Neuron (in vitro differentiated cells): ENCODE measurements around the gene AGAP1.

Source experiments
- H2AFZ ChIP-seq: one replicate; pipeline ENCODE4 v1.6.1; 2013; ENCODE audit warnings: low read depth, mild to moderate bottlenecking, inconsistent platforms, low read length, moderate library complexity
- H3K27me3 ChIP-seq: one replicate; pipeline ENCODE4 v1.6.1; 2013; ENCODE audit warnings: low read length; ENCODE audit not compliant: insufficient read depth
- H3K36me3 ChIP-seq: one replicate; pipeline ENCODE4 v1.6.1; 2013; ENCODE audit warnings: low read length; ENCODE audit not compliant: insufficient read depth
- H3K4me1 ChIP-seq: one replicate; pipeline ENCODE4 v1.6.1; 2013; ENCODE audit warnings: low read length; ENCODE audit not compliant: insufficient read depth
- H3K4me3 ChIP-seq: 2 replicates; pipeline ENCODE4 v1.5.1; 2013; ENCODE audit warnings: mild to moderate bottlenecking, low read length, moderate library complexity
- H3K9me3 ChIP-seq: one replicate; pipeline ENCODE4 v1.6.1; 2013; ENCODE audit warnings: low read length

The AGAP1 gene

GRCh38 chr2:235493775-235494715, at the start of gene AGAP1:
AGAP1 (plus strand) TSS chr2:235494043.
- H3K27me3 ChIP-seq, result no peaks in the 10 kb centered on the region
- peak within 1 kb of the TSS; percentile 93 for H3K4me3 ChIP-seq
- peak within 1 kb of the TSS; percentile 95 for H2AFZ ChIP-seq
- H3K9me3 ChIP-seq, result peaks cover 4% of the 10 kb centered on the region
- H3K4me1 ChIP-seq, result peaks cover 17% of the 10 kb centered on the region
- peaks cover 2% of the 10 kb centered on the region for H3K36me3 ChIP-seq

DNA sequence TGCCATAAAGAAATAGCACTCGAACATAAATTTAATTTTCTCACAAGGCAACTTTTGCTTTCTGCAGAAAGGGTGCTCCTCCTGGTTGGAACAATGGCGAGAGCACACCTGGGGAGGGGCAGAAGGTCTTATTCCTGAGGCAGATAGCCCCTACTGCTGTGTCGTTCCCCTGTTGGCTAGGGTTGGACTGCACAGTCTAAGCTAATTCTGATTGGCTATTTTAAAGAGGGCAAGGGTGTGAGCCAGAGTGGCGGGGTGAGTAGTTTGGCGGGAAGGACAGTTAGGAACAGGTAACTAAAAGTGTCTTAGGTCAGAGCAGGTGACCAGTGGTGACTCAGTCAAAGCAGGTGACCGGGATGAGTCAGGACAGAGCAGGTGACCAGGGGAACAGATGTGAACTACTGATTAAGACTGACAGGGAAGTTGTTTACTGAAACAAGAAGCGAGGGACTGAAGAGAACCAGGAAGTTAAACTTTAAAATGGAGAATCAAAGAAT, 49.7 kb upstream of the AGAP1 start:
- Histone ChIP-seq H3K9me3 (peaks cover 3% of the 10 kb centered on the region), H3K4me3 (no peak overlapping the region), H3K36me3 (no peaks in the 10 kb centered on the region)

GRCh38 chr2:235445116-235445515, 48.7 kb upstream of the AGAP1 start:
- Histone ChIP-seq H2AFZ (no peak overlapping the region), H3K27me3 (peaks cover 8% of the 10 kb centered on the region), H3K9me3 (peaks cover 3% of the 10 kb centered on the region), H3K4me3 (no peak overlapping the region), H3K36me3 (no peaks in the 10 kb centered on the region), H3K4me1 (no peaks in the 10 kb centered on the region)

More for the DNA sequence above, 49.7 kb upstream of the AGAP1 start:
- Histone ChIP-seq H3K27me3 (peaks cover 8% of the 10 kb centered on the region), H3K4me1 (no peaks in the 10 kb centered on the region), H2AFZ (no peak overlapping the region)

DNA sequence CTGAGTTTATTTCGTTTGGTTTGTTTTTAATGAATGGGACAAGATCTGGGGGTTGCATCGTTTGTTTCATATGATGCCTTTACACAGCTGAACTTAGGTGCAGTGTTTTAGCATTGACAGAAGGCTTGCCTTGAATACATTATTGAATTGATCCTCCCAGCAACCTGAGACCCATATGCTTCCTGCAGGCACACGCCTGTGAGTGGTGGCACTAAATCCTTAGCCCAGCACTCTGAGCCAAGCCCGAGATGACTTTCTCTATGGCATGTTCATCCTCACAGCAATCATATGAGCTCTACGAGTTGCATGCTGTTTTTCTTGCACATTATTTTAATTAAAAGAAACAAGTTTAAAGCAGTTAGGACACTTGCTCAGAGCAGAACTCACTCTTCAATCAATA, 47.8 kb upstream of the AGAP1 start:
- no peaks in the 10 kb centered on the region for H3K27me3 ChIP-seq
- peaks cover 3% of the 10 kb centered on the region for H3K9me3 ChIP-seq
- H3K36me3 ChIP-seq, result no peaks in the 10 kb centered on the region
- no peak overlapping the region for H2AFZ ChIP-seq
- no peak overlapping the region for H3K4me3 ChIP-seq
- no peaks in the 10 kb centered on the region for H3K4me1 ChIP-seq

- H3K4me1 ChIP-seq, result no peaks in the 10 kb centered on the region
- H3K4me3 ChIP-seq, result no peak overlapping the region
- H2AFZ ChIP-seq, result no peak overlapping the region
- H3K36me3 ChIP-seq, result no peaks in the 10 kb centered on the region
- H3K9me3 ChIP-seq, result peaks cover 3% of the 10 kb centered on the region
- H3K27me3 ChIP-seq, result no peaks in the 10 kb centered on the region
Measured at GRCh38 chr2:235447210-235447609, 46.6 kb upstream of the AGAP1 start.

GRCh38 chr2:235449568-235449967, 44.3 kb upstream of the AGAP1 start:
- H3K9me3 ChIP-seq, result no peaks in the 10 kb centered on the region
- no peak overlapping the region for H2AFZ ChIP-seq
- no peaks in the 10 kb centered on the region for H3K4me1 ChIP-seq
- H3K27me3 ChIP-seq, result no peaks in the 10 kb centered on the region
- no peaks in the 10 kb centered on the region for H3K36me3 ChIP-seq
- H3K4me3 ChIP-seq, result no peak overlapping the region

GRCh38 chr2:235453605-235454151, 40.2 kb upstream of the AGAP1 start:
- Histone ChIP-seq H3K4me1 (no peaks in the 10 kb centered on the region), H3K4me3 (no peak overlapping the region), H2AFZ (no peak overlapping the region), H3K27me3 (peaks cover 3% of the 10 kb centered on the region), H3K9me3 (no peaks in the 10 kb centered on the region), H3K36me3 (no peaks in the 10 kb centered on the region)

GRCh38 chr2:235458839-235459273, 35.0 kb upstream of the AGAP1 start:
- Histone ChIP-seq H3K27me3 (peaks cover 3% of the 10 kb centered on the region), H3K9me3 (no peaks in the 10 kb centered on the region), H2AFZ (no peak overlapping the region)

GRCh38 chr2:235460548-235461047, 33.2 kb upstream of the AGAP1 start:
- Histone ChIP-seq H2AFZ (no peak overlapping the region), H3K9me3 (no peaks in the 10 kb centered on the region), H3K4me1 (no peaks in the 10 kb centered on the region), H3K4me3 (no peak overlapping the region), H3K27me3 (peaks cover 2% of the 10 kb centered on the region), H3K36me3 (no peaks in the 10 kb centered on the region)

More at GRCh38 chr2:235458839-235459273, 35.0 kb upstream of the AGAP1 start:
- Histone ChIP-seq H3K36me3 (no peaks in the 10 kb centered on the region), H3K4me3 (no peak overlapping the region), H3K4me1 (no peaks in the 10 kb centered on the region)

DNA sequence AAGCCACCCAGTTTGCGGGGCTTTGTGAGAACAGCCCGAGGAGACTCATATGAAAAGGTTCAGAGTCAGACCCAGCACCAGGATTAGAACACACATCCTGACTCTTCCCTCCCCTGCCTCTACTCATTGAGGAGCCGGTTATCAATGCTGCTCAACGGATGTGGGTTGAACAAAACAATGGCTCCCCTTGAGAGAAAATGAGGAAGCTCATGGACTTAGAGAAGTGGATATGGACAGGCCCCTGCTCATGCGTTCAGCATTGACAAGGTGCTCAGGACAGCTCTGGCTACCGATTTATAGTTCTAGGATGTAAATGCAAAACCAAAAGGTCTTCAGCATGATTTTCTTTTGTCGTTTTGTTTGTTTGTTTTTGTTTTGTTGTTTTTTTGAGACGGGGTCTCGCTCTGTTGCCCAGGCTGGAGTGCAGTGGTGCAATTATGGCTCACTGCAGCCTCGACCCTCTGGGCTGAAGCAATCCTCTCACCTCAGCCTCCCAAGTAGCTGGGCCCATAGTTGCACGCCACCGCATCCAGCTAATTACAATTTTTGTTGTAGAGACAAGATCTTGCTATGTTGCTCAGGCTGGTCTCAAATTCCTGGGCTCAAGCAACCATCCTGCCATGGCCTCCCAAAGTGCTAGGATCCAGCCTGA, 32.0 kb upstream of the AGAP1 start:
- Histone ChIP-seq H3K4me3 (no peak overlapping the region), H3K4me1 (no peaks in the 10 kb centered on the region), H3K36me3 (no peaks in the 10 kb centered on the region), H3K27me3 (no peaks in the 10 kb centered on the region), H2AFZ (no peak overlapping the region), H3K9me3 (no peaks in the 10 kb centered on the region)

- Histone ChIP-seq H3K27me3 (no peaks in the 10 kb centered on the region), H2AFZ (no peak overlapping the region), H3K4me1 (no peaks in the 10 kb centered on the region), H3K4me3 (no peak overlapping the region), H3K36me3 (no peaks in the 10 kb centered on the region), H3K9me3 (no peaks in the 10 kb centered on the region)
Measured at GRCh38 chr2:235462415-235462790, 31.4 kb upstream of the AGAP1 start.

GRCh38 chr2:235463893-235464292, 29.9 kb upstream of the AGAP1 start:
- H3K36me3 ChIP-seq, result no peaks in the 10 kb centered on the region
- no peak overlapping the region for H3K4me3 ChIP-seq
- no peaks in the 10 kb centered on the region for H3K27me3 ChIP-seq
- H3K4me1 ChIP-seq, result no peaks in the 10 kb centered on the region
- no peaks in the 10 kb centered on the region for H3K9me3 ChIP-seq
- H2AFZ ChIP-seq, result no peak overlapping the region

DNA sequence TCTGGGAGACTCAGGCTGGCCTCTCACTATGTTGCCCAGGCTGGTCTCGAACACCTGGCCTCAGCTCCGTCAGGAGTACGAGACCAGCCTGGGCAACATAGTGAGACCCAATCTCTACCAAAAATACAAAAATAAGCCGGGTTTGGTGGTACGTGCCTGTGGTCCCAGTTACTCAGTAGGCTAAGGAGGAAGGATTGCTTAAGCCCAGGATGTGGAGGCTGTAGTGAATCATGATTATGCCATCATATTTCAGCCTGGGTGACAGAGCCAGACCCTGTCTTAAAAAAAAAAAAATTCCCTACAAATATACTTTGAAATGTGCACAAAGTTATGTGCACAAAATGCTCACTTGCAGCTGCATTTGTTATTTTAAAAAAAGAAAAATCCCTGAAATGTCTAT, 26.3 kb upstream of the AGAP1 start:
- no peak overlapping the region for H2AFZ ChIP-seq
- H3K4me1 ChIP-seq, result no peaks in the 10 kb centered on the region
- no peaks in the 10 kb centered on the region for H3K9me3 ChIP-seq
- no peak overlapping the region for H3K4me3 ChIP-seq
- H3K36me3 ChIP-seq, result no peaks in the 10 kb centered on the region
- no peaks in the 10 kb centered on the region for H3K27me3 ChIP-seq
